PC-3 (cell line): ENCODE results near the gene POLR2E. TPM values are rescaled to one million over a fixed set of nuclear protein-coding genes. Genes with fewer than 3 reads are reported as not detected.

Experiments
- ATAC-seq: fragments of 200-7000 bp; cut with Tn5 transposase; 2 replicates; pipeline ENCODE4 v1.9.1; 2020; ENCODE audit warnings: mild to moderate bottlenecking, moderate library complexity
- BruUV-seq: library from RNA; stranded (reverse); fragments of 400-500 nt; replicated peaks from 2 replicates; lab custom pipeline; 2021; lab: Mats Ljungman, UMichigan
- CTCF ChIA-PET: fragments of 300-600 bp; sonication (Branson Sonifier 250); formaldehyde crosslinking; loops from one replicate; lab custom pipeline; 2022; ENCODE audit warnings: antibody characterized with exemption; lab: Charles Lee
- POLR2A ChIA-PET: fragments of 300-600 bp; sonication (Branson Sonifier 250); formaldehyde crosslinking; loops from one replicate; lab custom pipeline; 2022; ENCODE audit warnings: antibody characterized with exemption; ENCODE audit not compliant: unreplicated experiment; lab: Charles Lee
- DNase-seq: peaks from one replicate; pipeline ENCODE4 v3.0.0-alpha.2; 2015
- H2AFZ ChIP-seq: fragments of 300-600 bp; sonication (generic); 2 replicates; pipeline ENCODE4 v1.6.0; 2016; ENCODE audit warnings: antibody characterized with exemption, low read length
- H3F3A ChIP-seq: fragments of 300-600 bp; sonication (generic); one replicate; pipeline ENCODE4 v1.6.0; 2017; ENCODE audit warnings: antibody characterized with exemption, low read length, control low read depth, mild to moderate bottlenecking; ENCODE audit not compliant: unreplicated experiment
- H3K27ac ChIP-seq: fragments of 300-600 bp; sonication (generic); 2 replicates; pipeline ENCODE4 v1.5.1; 2016; ENCODE audit warnings: mild to moderate bottlenecking, low read length
- H3K27me3 ChIP-seq: fragments of 300-600 bp; sonication (generic); 2 replicates; pipeline ENCODE4 v1.6.1; 2016; ENCODE audit warnings: low read length, mixed read lengths
- H3K36me3 ChIP-seq: fragments of 300-600 bp; sonication (generic); 2 replicates; pipeline ENCODE4 v1.6.1; 2016; ENCODE audit warnings: low read depth, mixed run types, low read length, mixed read lengths
- H3K4me1 ChIP-seq: fragments of 300-600 bp; sonication (generic); 2 replicates; pipeline ENCODE4 v1.5.1; 2016; ENCODE audit warnings: low read length; ENCODE audit not compliant: insufficient read depth
- H3K4me2 ChIP-seq: fragments of 300-600 bp; sonication (generic); 2 replicates; pipeline ENCODE4 v1.6.0; 2016; ENCODE audit warnings: low read length
- H3K4me3 ChIP-seq: fragments of 300-600 bp; sonication (generic); 2 replicates; pipeline ENCODE4 v1.5.1; 2016; ENCODE audit warnings: mild to moderate bottlenecking, low read length, mixed read lengths
- H3K79me2 ChIP-seq: fragments of 300-600 bp; sonication (generic); 2 replicates; pipeline ENCODE4 v1.6.1; 2017; ENCODE audit warnings: low read length, mixed read lengths
- H3K9ac ChIP-seq: fragments of 300-600 bp; sonication (generic); 2 replicates; pipeline ENCODE4 v1.6.0; 2016; ENCODE audit warnings: mild to moderate bottlenecking, low read length
- H3K9me2 ChIP-seq: fragments of 300-600 bp; sonication (generic); replicated peaks from 2 replicates; pipeline ENCODE4 v1.6.1; 2016; ENCODE audit warnings: mixed run types, low read length, mixed read lengths
- H3K9me3 ChIP-seq: fragments of 300-600 bp; sonication (generic); 2 replicates; pipeline ENCODE4 v1.6.1; 2016; ENCODE audit warnings: low read length, mixed read lengths
- H4K20me1 ChIP-seq: fragments of 300-600 bp; sonication (generic); 2 replicates; pipeline ENCODE4 v1.6.1; 2016; ENCODE audit warnings: low read length, mixed read lengths
- CTCF ChIP-seq: fragments of 300-600 bp; sonication (generic); conservative IDR thresholded peaks from 2 replicates; pipeline ENCODE4 v1.5.1; 2017; ENCODE audit warnings: antibody characterized with exemption, low read depth, mild to moderate bottlenecking, low read length
- EZH2 ChIP-seq: fragments of 300-600 bp; sonication (generic); IDR thresholded peaks from one replicate; pipeline ENCODE4 v1.6.1; 2017; ENCODE audit warnings: antibody characterized with exemption, mild to moderate bottlenecking, low read length; ENCODE audit not compliant: unreplicated experiment
- EZH2phosphoT487 ChIP-seq: fragments of 300-600 bp; sonication (generic); IDR thresholded peaks from 2 replicates; pipeline ENCODE4 v1.6.1; 2018; ENCODE audit warnings: mild to moderate bottlenecking, antibody characterized with exemption, low read length, borderline replicate concordance
- intact Hi-C: fragments of 100-400 bp; cut with micrococcal nuclease; formaldehyde crosslinking; loops from 2 replicates; pipeline ENCODE4 v1.9.0; 2023
- total RNA-seq: library from RNA; depleted of rRNA; stranded (reverse); fragments of >200 nt; gene quantifications from 2 replicates; pipeline ENCODE4 v1.2.3, GENCODE V29; 2014

Gene POLR2E
- total RNA-seq, 1 experiment from 2014 or later, result 375 TPM

- H4K20me1 ChIP-seq, result peaks cover 10% of the 10 kb centered on the region; the same call in 1 of the 2 replicates
- H3K4me1 ChIP-seq, result peaks cover 48% of the 10 kb centered on the region
- CTCF ChIA-PET, result interaction anchor here (0.7 kb wide), 1 partner anchor 100 kb away, joined by 3 read pairs; no protein-coding TSS in a partner anchor
- H3K4me2 ChIP-seq, result peak overlapping the region; percentile 73
- H3K36me3 ChIP-seq, result no peaks in the 10 kb centered on the region
- no peaks in the 10 kb centered on the region for H3K9me3 ChIP-seq
- intact Hi-C loops, result no loop called here
- peak; percentile 85 for DNase-seq
- H3K79me2 ChIP-seq, result peaks cover 18% of the 10 kb centered on the region
- peak overlapping the region; percentile 93 for H3K27ac ChIP-seq
- H3F3A ChIP-seq, result peaks cover 4% of the 10 kb centered on the region
- POLR2A ChIA-PET, result no interaction called here
- peak overlapping the region; percentile 62; the same call in 1 of the 2 replicates for H3K9ac ChIP-seq
- H2AFZ ChIP-seq, result 0 out of 2 replicates have a peak overlapping the region, but pooled peaks have one; percentile 12
- H3K9me2 ChIP-seq, result no peaks in the 10 kb centered on the region
- H3K4me3 ChIP-seq, result no peak overlapping the region
- no peak for TF ChIP-seq EZH2
- TF ChIP-seq EZH2phosphoT487, result no peak
- no peak for TF ChIP-seq CTCF
- BruUV-seq, result no TSS peak
- ATAC-seq, result peak; percentile 39
- H3K27me3 ChIP-seq, result no peaks in the 10 kb centered on the region
These were observed 3.2 kb upstream of the POLR2E start for GRCh38 chr19:1098177-1099051.

GRCh38 chr19:1097810-1098176 lies 2.6 kb upstream of the POLR2E start:
- Histone ChIP-seq H3K4me3 (no peak overlapping the region), H3K4me2 (0 out of 2 replicates have a peak overlapping the region, but pooled peaks have one; percentile 73), H4K20me1 (peaks cover 10% of the 10 kb centered on the region; the same call in 1 of the 2 replicates), H3K79me2 (peaks cover 24% of the 10 kb centered on the region), H3K9me2 (no peaks in the 10 kb centered on the region), H3K9ac (peak overlapping the region; percentile 24; the same call in 1 of the 2 replicates), H3K27ac (peak overlapping the region; percentile 93), H3K9me3 (no peaks in the 10 kb centered on the region), H2AFZ (no peak overlapping the region), H3K27me3 (no peaks in the 10 kb centered on the region), H3K36me3 (no peaks in the 10 kb centered on the region), H3K4me1 (peaks cover 42% of the 10 kb centered on the region), H3F3A (peaks cover 4% of the 10 kb centered on the region)
- ATAC-seq, result no peak
- ChIA-PET CTCF (no interaction called here), POLR2A (no interaction called here)
- DNase-seq, result no peak
- intact Hi-C loops, result no loop called here
- no TSS peak for BruUV-seq
- no peak for TF ChIP-seq EZH2
- TF ChIP-seq CTCF, result no peak
- TF ChIP-seq EZH2phosphoT487, result no peak

DNA sequence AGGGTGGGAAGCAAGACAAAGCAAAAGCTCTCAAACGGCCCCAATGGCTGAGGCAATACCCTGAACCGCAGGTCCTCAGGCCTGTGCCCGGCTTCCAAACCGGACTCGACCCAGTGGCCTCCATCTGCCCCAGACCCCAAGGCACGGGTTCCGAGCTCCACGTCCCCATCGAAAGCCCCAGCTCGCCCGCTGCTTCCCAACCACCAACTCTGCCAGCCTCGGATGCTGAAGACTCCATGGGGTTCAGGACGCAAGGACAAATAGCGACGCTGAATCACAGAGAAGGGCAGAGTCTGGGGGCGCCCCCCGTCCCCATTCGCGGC lies 559 bp downstream of the POLR2E start:
- no peak for DNase-seq

More for the DNA sequence above, 559 bp downstream of the POLR2E start:
- intact Hi-C loops, result no loop called here
- Histone ChIP-seq H3K79me2 (peaks cover 30% of the 10 kb centered on the region), H3K27ac (no peak overlapping the region), H3K4me2 (peak overlapping the region; percentile 98), H3K4me3 (peak overlapping the region; percentile 93), H3F3A (peaks cover 4% of the 10 kb centered on the region), H4K20me1 (peaks cover 10% of the 10 kb centered on the region; the same call in 1 of the 2 replicates), H3K27me3 (no peaks in the 10 kb centered on the region), H3K9me2 (no peaks in the 10 kb centered on the region), H3K9me3 (no peaks in the 10 kb centered on the region), H3K4me1 (peaks cover 29% of the 10 kb centered on the region), H3K9ac (peak overlapping the region; percentile 91), H3K36me3 (no peaks in the 10 kb centered on the region), H2AFZ (no peak overlapping the region)
- TF ChIP-seq CTCF, result no peak
- no peak for TF ChIP-seq EZH2
- TF ChIP-seq EZH2phosphoT487, result no peak
- ChIA-PET POLR2A (no interaction called here), CTCF (no interaction called here)
- no peak for ATAC-seq
- no TSS peak for BruUV-seq
